Measurements from ENCODE around the gene GPX1. TPM values are rescaled to one million over a fixed set of nuclear protein-coding genes. Genes with fewer than 3 reads are reported as not detected.
A peak's percentile ranks its signal among the peaks of the same experiment; 100 is the strongest.
"Not testable (repeated sequence)": the region's sequence is repeated elsewhere in the genome, so short reads cannot be mapped to it uniquely, and the experiment has no call there.

GPX1 gene
- total and polyA plus RNA-seq, 2 donors (not counting 1 experiment from before 2014, with no cell fraction given): 79.5 to 180 TPM

DNA sequence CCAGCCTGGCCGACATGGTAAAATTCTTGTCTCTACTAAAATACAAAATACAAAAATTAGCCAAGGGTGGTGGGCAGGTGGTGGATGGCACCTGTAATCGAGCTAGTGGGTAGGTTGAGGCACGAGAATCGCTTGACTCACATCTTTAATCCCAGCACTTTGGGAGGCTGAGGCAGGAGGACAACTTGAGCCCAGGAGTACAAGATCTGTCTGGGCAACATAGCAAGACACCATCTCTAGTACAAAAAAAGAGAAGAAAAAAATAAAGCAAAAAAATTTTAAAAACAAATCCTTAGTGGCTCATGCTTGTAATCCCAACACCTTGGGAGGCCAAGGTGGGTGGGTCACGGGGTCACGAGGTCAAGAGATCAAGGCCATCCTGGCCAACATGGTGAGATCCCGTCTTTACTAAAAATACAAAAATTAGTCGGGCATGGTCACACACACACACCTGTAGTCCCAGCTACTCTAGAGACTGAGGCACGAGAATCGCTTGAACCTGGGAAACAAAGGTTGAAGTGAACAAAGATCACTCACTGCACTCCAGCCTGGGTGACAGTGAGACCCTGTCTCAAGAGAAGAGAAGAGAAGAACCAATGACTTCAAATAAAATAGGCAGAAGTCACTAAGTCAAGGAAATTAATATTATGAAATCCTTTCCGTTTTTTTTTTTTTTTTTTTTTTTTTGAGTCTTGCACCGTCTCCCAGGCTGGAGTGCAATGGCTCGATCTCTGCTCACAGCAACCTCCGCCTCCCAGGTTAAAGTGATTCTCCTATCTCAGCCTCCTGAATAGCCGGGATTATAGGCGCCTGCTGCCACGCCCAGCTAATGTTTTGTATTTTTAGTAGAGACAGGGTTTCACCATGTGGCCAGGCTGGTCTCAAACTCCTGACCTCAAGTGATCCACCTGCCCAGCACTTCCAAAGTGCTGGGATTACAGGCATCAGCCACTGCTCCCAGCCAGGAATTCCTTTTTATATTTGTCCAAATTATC, 48.7 kb upstream of the GPX1 start:
- Histone ChIP-seq H3K27ac (ENCODE audit: low read length in 2 of 2) (peak overlapping the region; percentile 39 to 76), H3K4me2 (replicated peaks; ENCODE audit: low read depth, low read length, poor library complexity, severe bottlenecking) (peak overlapping the region; percentile 31), H3K36me3 (replicated peaks in 1 of 2; ENCODE audit: control extremely low read depth in 1 of 2, control insufficient read depth in 1 of 2, extremely low read depth in 1 of 2, insufficient read depth in 2 of 2, low read length in 1 of 2) (peaks cover 4 to 13% of the 10 kb centered on the region in 2 experiments), H3K9me3 (ENCODE audit: control extremely low read depth in 1 of 3, control insufficient read depth in 2 of 3, insufficient read depth in 1 of 3, low read length in 2 of 3) (no peaks in the 10 kb centered on the region), H2AFZ (ENCODE audit: insufficient read depth, low read depth, low read length, poor library complexity, severe bottlenecking) (no peak overlapping the region), H4K20me1 (ENCODE audit: control insufficient read depth, insufficient read depth, low read length, poor library complexity, severe bottlenecking) (peaks cover 91% of the 10 kb centered on the region), H3K27me3 (replicated peaks in 1 of 4; ENCODE audit: control extremely low read depth in 1 of 4, control insufficient read depth in 3 of 4, insufficient read depth in 4 of 4, low read length in 3 of 4) (no peaks in the 10 kb centered on the region), H3K4me3 (ENCODE audit: control extremely low read depth in 1 of 5, extremely low read depth in 1 of 5, insufficient read depth in 1 of 5, low read depth in 2 of 5, low read length in 4 of 5) (no peak overlapping the region), H3K79me2 (ENCODE audit: control insufficient read depth, insufficient read depth, low read length) (peaks cover 95% of the 10 kb centered on the region), H3K4me1 (ENCODE audit: control insufficient read depth in 2 of 2, insufficient read depth in 2 of 2, low read length in 2 of 2) (peaks cover 48 to 52% of the 10 kb centered on the region in 2 donors), H3K9ac (ENCODE audit: low read length) (no peak overlapping the region)
- Mint-ChIP-seq H3K4me3 (peak overlapping the region; percentile 62), H3K9me3 (ENCODE audit: insufficient read depth) (no peaks in the 10 kb centered on the region), H3K4me1 (peaks cover 56% of the 10 kb centered on the region), H3K27me3 (no peaks in the 10 kb centered on the region), H3K27ac (peak overlapping the region; percentile 84)
- 87% methylated on average over 2 of the region's 17 CpGs for WGBS (ENCODE audit: insufficient coverage)
- DNase-seq: no peak
- intact Hi-C loops (cut with micrococcal nuclease): no loop called here
- TF ChIP-seq EZH2 (IDR thresholded peaks at IDR 0.05; ENCODE audit: borderline replicate concordance, insufficient read depth, low read depth, low read length, poor library complexity, severe bottlenecking): no peak
- TF ChIP-seq CTCF (IDR thresholded peaks at IDR 0.05): no peak
- POLR2A ChIA-PET: no interaction called here
- CTCF ChIA-PET: interaction anchor here (0.6 to 0.7 kb wide), 4 partner anchors 12 to 396 kb away, joined by 3 read pairs; no protein-coding TSS in a partner anchor
- ATAC-seq (ENCODE audit: low read depth): no peak

- H2AFZ ChIP-seq (ENCODE audit: insufficient read depth, low read depth, low read length, poor library complexity, severe bottlenecking); H3K27me3 Mint-ChIP-seq; POLR2A ChIA-PET; intact Hi-C loops (cut with micrococcal nuclease); H3K4me2 ChIP-seq (replicated peaks; ENCODE audit: low read depth, low read length, poor library complexity, severe bottlenecking); H3K4me3 ChIP-seq (ENCODE audit: control extremely low read depth in 1 of 5, extremely low read depth in 1 of 5, insufficient read depth in 1 of 5, low read depth in 2 of 5, low read length in 4 of 5); ATAC-seq (ENCODE audit: low read depth); H3K9ac ChIP-seq (ENCODE audit: low read length); H3K9me3 ChIP-seq (ENCODE audit: control extremely low read depth in 1 of 3, control insufficient read depth in 2 of 3, insufficient read depth in 1 of 3, low read length in 2 of 3); H3K9me3 Mint-ChIP-seq (ENCODE audit: insufficient read depth); DNase-seq; H3K27me3 ChIP-seq (replicated peaks in 1 of 4; ENCODE audit: control extremely low read depth in 1 of 4, control insufficient read depth in 3 of 4, insufficient read depth in 4 of 4, low read length in 3 of 4): not testable (repeated sequence)
- Histone ChIP-seq H3K36me3 (replicated peaks in 1 of 2; ENCODE audit: control extremely low read depth in 1 of 2, control insufficient read depth in 1 of 2, extremely low read depth in 1 of 2, insufficient read depth in 2 of 2, low read length in 1 of 2) (peaks cover 4 to 18% of the 10 kb centered on the region in 2 experiments), H3K4me1 (ENCODE audit: control insufficient read depth in 2 of 2, insufficient read depth in 2 of 2, low read length in 2 of 2) (peaks cover 55 to 62% of the 10 kb centered on the region in 2 donors), H3K79me2 (ENCODE audit: control insufficient read depth, insufficient read depth, low read length) (peaks cover 99% of the 10 kb centered on the region), H4K20me1 (ENCODE audit: control insufficient read depth, insufficient read depth, low read length, poor library complexity, severe bottlenecking) (peaks cover 98% of the 10 kb centered on the region), H3K27ac (ENCODE audit: low read length in 2 of 2) (peak overlapping the region in 1 of 2 donors; percentile 76)
- CTCF ChIA-PET: interaction anchor here (1.1 kb wide), 1 partner anchor 43 kb away, joined by 5 read pairs; no protein-coding TSS in a partner anchor
- Mint-ChIP-seq H3K27ac (peak overlapping the region; percentile 34), H3K4me1 (peaks cover 60% of the 10 kb centered on the region), H3K4me3 (peak overlapping the region; percentile 37)
- 87% methylated on average over 3 of the region's 9 CpGs for WGBS (ENCODE audit: insufficient coverage)
Observed at GRCh38 chr3:49405570-49405969, 47.4 kb upstream of the GPX1 start.
